Caco-2 (cell line): Measurements from ENCODE around the gene SPACDR. TPM values are rescaled to one million over a fixed set of nuclear protein-coding genes. Genes with fewer than 3 reads are reported as not detected.

ENCODE experiments used
- BruUV-seq: library from RNA; stranded (reverse); fragments of 400-500 nt; replicated peaks from 2 replicates; lab custom pipeline; 2021; lab: Mats Ljungman, UMichigan
- CTCF ChIA-PET: fragments of 300-600 bp; sonication (Branson Sonifier 250); formaldehyde crosslinking; loops from one replicate; lab custom pipeline; 2022; ENCODE audit warnings: antibody characterized with exemption; lab: Charles Lee
- POLR2A ChIA-PET: fragments of 300-600 bp; sonication (Branson Sonifier 250); formaldehyde crosslinking; loops from one replicate; lab custom pipeline; 2022; ENCODE audit warnings: antibody characterized with exemption; lab: Charles Lee
- DNase-seq, 2 experiments: peaks; one replicate each; pipeline versions ENCODE4 v3.0.0 to v3.0.0-alpha.2; 2020 to 2022
- H3K27me3 ChIP-seq: replicated peaks from 2 replicates; pipeline ENCODE4 v1.6.0; 2011; ENCODE audit warnings: low read length; ENCODE audit not compliant: control insufficient read depth, insufficient read depth
- H3K36me3 ChIP-seq: 2 replicates; pipeline ENCODE4 v1.5.1; 2011; ENCODE audit warnings: low read length; ENCODE audit not compliant: control insufficient read depth, insufficient read depth
- H3K4me1 ChIP-seq: fragments of 250-450 bp; sonication (Bioruptor Pico); 2 replicates; pipeline ENCODE4 v1.5.1; 2020; ENCODE audit warnings: mild to moderate bottlenecking
- H3K4me3 ChIP-seq: 2 replicates; pipeline ENCODE4 v1.5.1; 2011; ENCODE audit warnings: low read depth, mild to moderate bottlenecking, control low read depth, low read length
- H3K9me3 ChIP-seq: fragments of 250-450 bp; sonication (Bioruptor Pico); 2 replicates; pipeline ENCODE4 v1.5.1; 2020; ENCODE audit warnings: mild to moderate bottlenecking, moderate library complexity
- H3K27ac Mint-ChIP-seq: one replicate; pipeline ENCODE4 v1.8.0; 2022; ENCODE audit warnings: mixed read lengths; ENCODE audit not compliant: unreplicated experiment
- H3K27me3 Mint-ChIP-seq: one replicate; pipeline ENCODE4 v1.8.0; 2022; ENCODE audit warnings: mixed read lengths; ENCODE audit not compliant: insufficient read depth, unreplicated experiment
- H3K36me3 Mint-ChIP-seq: one replicate; pipeline ENCODE4 v1.8.0; 2022; ENCODE audit warnings: mild to moderate bottlenecking, mixed read lengths; ENCODE audit not compliant: insufficient read depth, unreplicated experiment
- H3K4me1 Mint-ChIP-seq: one replicate; pipeline ENCODE4 v1.8.0; 2022; ENCODE audit warnings: low read depth, mixed read lengths; ENCODE audit not compliant: unreplicated experiment
- H3K4me3 Mint-ChIP-seq: one replicate; pipeline ENCODE4 v1.8.0; 2022; ENCODE audit warnings: mild to moderate bottlenecking, moderate library complexity, mixed read lengths; ENCODE audit not compliant: unreplicated experiment
- H3K9me3 Mint-ChIP-seq: one replicate; pipeline ENCODE4 v1.8.0; 2022; ENCODE audit warnings: mixed read lengths; ENCODE audit not compliant: unreplicated experiment
- intact Hi-C: fragments of 100-400 bp; cut with micrococcal nuclease; formaldehyde crosslinking; loops from one replicate; pipeline ENCODE4 v1.10.0; 2022; ENCODE audit not compliant: unreplicated experiment
- total RNA-seq: library from RNA; stranded (reverse); gene quantifications from 2 replicates; pipeline ENCODE4 v1.2.3, GENCODE V29; 2022
- TF ChIP-seq, protein P1 (sequence below), 2 experiments: fragments of 200-600 bp in 1 of 2; IDR thresholded peaks; 1 replicate in 1 of 2; 2 replicates in 1 of 2; pipeline versions ENCODE4 v1.5.1 to v1.8.0; 2011 to 2022; ENCODE audit warnings: antibody characterized with exemption in 1 of 2, control low read depth in 1 of 2, inconsistent platforms in 1 of 2, low read depth in 1 of 2, low read length in 1 of 2, mild to moderate bottlenecking in 1 of 2, moderate library complexity in 1 of 2; ENCODE audit not compliant: insufficient read depth in 1 of 2, severe bottlenecking in 1 of 2, unreplicated experiment in 1 of 2

Gene SPACDR
- total RNA-seq, 1 experiment from 2014 or later: 0.41 TPM

DNA sequence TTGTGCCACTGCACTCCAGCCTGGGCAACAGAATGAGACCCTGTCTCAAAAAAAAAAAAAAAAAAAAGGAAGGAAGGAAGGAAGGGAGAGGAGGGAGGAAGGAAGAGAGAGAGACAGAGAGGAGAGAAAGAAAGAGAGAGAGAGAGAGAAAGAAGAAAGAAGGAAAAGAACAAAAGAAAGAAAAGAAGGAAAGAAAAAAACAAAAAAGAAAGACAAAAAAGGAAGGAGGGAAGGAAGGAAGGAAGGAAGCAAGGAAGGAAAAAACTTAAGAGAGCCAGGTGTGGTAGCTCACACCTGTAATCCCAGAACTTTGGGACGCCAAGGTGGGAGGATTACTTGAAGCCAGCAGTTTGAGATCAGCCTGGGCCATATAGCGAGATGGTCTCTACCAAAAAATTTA is 731 bp upstream of the SPACDR start:
- CTCF ChIA-PET: interaction anchor here (0.6 to 2.3 kb wide), 3 partner anchors 11 to 95 kb away, joined by 3 to 10 read pairs (median 6); no protein-coding TSS in a partner anchor
- H3K4me1 Mint-ChIP-seq: no peaks in the 10 kb centered on the region
- Histone ChIP-seq H3K4me3 (no peak overlapping the region), H3K27me3 (no peaks in the 10 kb centered on the region), H3K4me1 (peaks cover 4% of the 10 kb centered on the region; the same call in 1 of the 2 replicates), H3K9me3 (no peaks in the 10 kb centered on the region), H3K36me3 (no peaks in the 10 kb centered on the region)
- no peaks in the 10 kb centered on the region for H3K27me3 Mint-ChIP-seq
- H3K27ac Mint-ChIP-seq: no peak overlapping the region
- H3K36me3 Mint-ChIP-seq: peaks cover 7% of the 10 kb centered on the region
- H3K9me3 Mint-ChIP-seq: no peaks in the 10 kb centered on the region
- no peak for DNase-seq
- BruUV-seq: no TSS peak
- POLR2A ChIA-PET: no interaction called here
- TF ChIP-seq, protein P1, sequence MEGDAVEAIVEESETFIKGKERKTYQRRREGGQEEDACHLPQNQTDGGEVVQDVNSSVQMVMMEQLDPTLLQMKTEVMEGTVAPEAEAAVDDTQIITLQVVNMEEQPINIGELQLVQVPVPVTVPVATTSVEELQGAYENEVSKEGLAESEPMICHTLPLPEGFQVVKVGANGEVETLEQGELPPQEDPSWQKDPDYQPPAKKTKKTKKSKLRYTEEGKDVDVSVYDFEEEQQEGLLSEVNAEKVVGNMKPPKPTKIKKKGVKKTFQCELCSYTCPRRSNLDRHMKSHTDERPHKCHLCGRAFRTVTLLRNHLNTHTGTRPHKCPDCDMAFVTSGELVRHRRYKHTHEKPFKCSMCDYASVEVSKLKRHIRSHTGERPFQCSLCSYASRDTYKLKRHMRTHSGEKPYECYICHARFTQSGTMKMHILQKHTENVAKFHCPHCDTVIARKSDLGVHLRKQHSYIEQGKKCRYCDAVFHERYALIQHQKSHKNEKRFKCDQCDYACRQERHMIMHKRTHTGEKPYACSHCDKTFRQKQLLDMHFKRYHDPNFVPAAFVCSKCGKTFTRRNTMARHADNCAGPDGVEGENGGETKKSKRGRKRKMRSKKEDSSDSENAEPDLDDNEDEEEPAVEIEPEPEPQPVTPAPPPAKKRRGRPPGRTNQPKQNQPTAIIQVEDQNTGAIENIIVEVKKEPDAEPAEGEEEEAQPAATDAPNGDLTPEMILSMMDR (IDR thresholded peaks at IDR 0.05; ENCODE audit: insufficient read depth in 1 of 2, low read depth in 1 of 2, low read length in 1 of 2, severe bottlenecking in 1 of 2, unreplicated experiment in 1 of 2): no peak
- no peak overlapping the region for H3K4me3 Mint-ChIP-seq
- intact Hi-C loops: no loop called here

DNA sequence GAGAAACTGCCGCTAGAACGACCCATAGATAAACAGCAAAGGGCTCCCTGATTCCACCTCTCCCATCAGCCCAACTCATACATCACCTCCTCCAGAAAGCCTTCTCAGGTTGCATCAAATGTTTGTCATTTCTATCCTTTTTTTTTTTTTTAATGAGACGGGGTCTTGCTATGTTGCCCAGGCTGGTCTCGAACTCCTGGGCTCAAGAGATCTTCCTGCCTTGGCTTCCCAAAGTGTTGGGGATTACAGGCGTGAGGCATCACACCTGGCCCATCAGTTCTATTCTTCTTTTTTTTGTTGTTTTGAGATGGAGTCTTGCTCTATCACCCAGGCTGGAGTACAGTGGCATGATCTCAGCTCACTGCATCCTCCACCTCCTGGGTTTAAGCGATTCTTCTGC is 7.0 kb downstream of the SPACDR start:
- H3K9me3 ChIP-seq: no peaks in the 10 kb centered on the region
- Mint-ChIP-seq H3K27me3 (no peaks in the 10 kb centered on the region), H3K27ac (no peak overlapping the region), H3K4me3 (no peak overlapping the region), H3K9me3 (no peaks in the 10 kb centered on the region), H3K36me3 (no peaks in the 10 kb centered on the region), H3K4me1 (peaks cover 6% of the 10 kb centered on the region)
- no peaks in the 10 kb centered on the region for H3K36me3 ChIP-seq
- CTCF ChIA-PET: no interaction called here
- BruUV-seq: no TSS peak
- POLR2A ChIA-PET: interaction anchor here (0.7 kb wide), 1 partner anchor 129 kb away, joined by 7 read pairs; the partner anchor contains the start of gene FBXO24
- no peaks in the 10 kb centered on the region for H3K4me1 ChIP-seq
- H3K4me3 ChIP-seq: no peak overlapping the region
- intact Hi-C loops: no loop called here
- TF ChIP-seq, protein P1 (IDR thresholded peaks at IDR 0.05; ENCODE audit: insufficient read depth in 1 of 2, low read depth in 1 of 2, low read length in 1 of 2, severe bottlenecking in 1 of 2, unreplicated experiment in 1 of 2): no peak
- no peaks in the 10 kb centered on the region for H3K27me3 ChIP-seq
- no peak for DNase-seq

DNA sequence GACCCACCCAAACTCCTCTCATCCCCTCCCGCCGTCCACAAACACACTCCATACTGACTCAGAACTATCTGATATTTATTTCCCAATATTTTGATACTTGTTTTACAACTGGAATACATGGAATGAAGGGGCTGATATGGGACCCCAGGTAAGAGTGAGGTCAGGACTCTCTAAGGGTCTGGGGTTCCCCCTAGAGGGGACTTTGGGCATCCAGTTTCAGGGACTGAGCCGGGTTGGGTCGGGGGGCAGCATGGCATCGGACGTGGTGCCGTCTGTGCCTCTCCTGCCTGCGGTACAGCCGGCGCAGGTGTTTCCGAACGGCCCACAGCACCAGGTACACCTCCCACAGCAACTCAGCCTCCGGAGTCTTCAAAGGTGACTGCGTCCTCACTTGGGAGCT is 7.5 kb downstream of the SPACDR start:
- no peak overlapping the region for H3K4me3 Mint-ChIP-seq
- no peak overlapping the region for H3K27ac Mint-ChIP-seq
- no peaks in the 10 kb centered on the region for H3K4me1 ChIP-seq
- intact Hi-C loops: no loop called here
- H3K9me3 ChIP-seq: no peaks in the 10 kb centered on the region
- no peak for DNase-seq
- H3K4me3 ChIP-seq: no peak overlapping the region
- no peaks in the 10 kb centered on the region for H3K27me3 Mint-ChIP-seq
- H3K36me3 Mint-ChIP-seq: no peaks in the 10 kb centered on the region
- peaks cover 6% of the 10 kb centered on the region for H3K4me1 Mint-ChIP-seq
- no peaks in the 10 kb centered on the region for H3K27me3 ChIP-seq
- ChIA-PET POLR2A (no interaction called here), CTCF (no interaction called here)
- H3K9me3 Mint-ChIP-seq: no peaks in the 10 kb centered on the region
- TF ChIP-seq, protein P1 (IDR thresholded peaks at IDR 0.05; ENCODE audit: insufficient read depth in 1 of 2, low read depth in 1 of 2, low read length in 1 of 2, severe bottlenecking in 1 of 2, unreplicated experiment in 1 of 2): peak in 1 of 2 experiments; percentile 17
- BruUV-seq: no TSS peak
- no peaks in the 10 kb centered on the region for H3K36me3 ChIP-seq
